ENCODE measurements around the gene FRRS1L. TPM values are rescaled to one million over a fixed set of nuclear protein-coding genes. Genes with fewer than 3 reads are reported as not detected.

FRRS1L gene
- total and polyA plus RNA-seq, 2 donors (not counting 1 experiment from before 2014, with no cell fraction given), result not detected

- POLR2A ChIA-PET, result no interaction called here
- peaks cover 0 to 5% (median 4%) of the 10 kb centered on the region in 4 experiments for H3K27me3 ChIP-seq (replicated peaks in 1 of 4; ENCODE audit: control extremely low read depth in 1 of 4, control insufficient read depth in 3 of 4, insufficient read depth in 4 of 4, low read length in 3 of 4)
- no CpG with 5 or more reads among the region's 3 CpGs for WGBS (ENCODE audit: insufficient coverage)
These were observed 5.6 kb downstream of the FRRS1L start for GRCh38 chr9:109161471-109161870.

GRCh38 chr9:109159583-109159982 lies 7.5 kb downstream of the FRRS1L start:
- DNase-seq (no peak), ATAC-seq (ENCODE audit: low read depth) (no peak)
- Histone ChIP-seq H3K27ac (ENCODE audit: low read length in 2 of 2) (no peak overlapping the region), H3K4me3 (ENCODE audit: control extremely low read depth in 1 of 5, extremely low read depth in 1 of 5, insufficient read depth in 1 of 5, low read depth in 2 of 5, low read length in 4 of 5) (no peak overlapping the region), H3K4me2 (replicated peaks; ENCODE audit: low read depth, low read length, poor library complexity, severe bottlenecking) (no peak overlapping the region), H3K9me3 (ENCODE audit: control extremely low read depth in 1 of 3, control insufficient read depth in 2 of 3, insufficient read depth in 1 of 3, low read length in 2 of 3) (peaks cover 0 to 5% (median 0%) of the 10 kb centered on the region in 3 donors), H3K36me3 (replicated peaks in 1 of 2; ENCODE audit: control extremely low read depth in 1 of 2, control insufficient read depth in 1 of 2, extremely low read depth in 1 of 2, insufficient read depth in 2 of 2, low read length in 1 of 2) (no peaks in the 10 kb centered on the region), H3K27me3 (replicated peaks in 1 of 4; ENCODE audit: control extremely low read depth in 1 of 4, control insufficient read depth in 3 of 4, insufficient read depth in 4 of 4, low read length in 3 of 4) (no peaks in the 10 kb centered on the region), H3K4me1 (ENCODE audit: control insufficient read depth in 2 of 2, insufficient read depth in 2 of 2, low read length in 2 of 2) (peaks cover 0 to 5% of the 10 kb centered on the region in 2 donors), H3K79me2 (ENCODE audit: control insufficient read depth, insufficient read depth, low read length) (no peaks in the 10 kb centered on the region), H4K20me1 (ENCODE audit: control insufficient read depth, insufficient read depth, low read length, poor library complexity, severe bottlenecking) (no peaks in the 10 kb centered on the region), H2AFZ (ENCODE audit: insufficient read depth, low read depth, low read length, poor library complexity, severe bottlenecking) (no peak overlapping the region), H3K9ac (ENCODE audit: low read length) (no peak overlapping the region)
- no peak for TF ChIP-seq EZH2 (IDR thresholded peaks at IDR 0.05; ENCODE audit: borderline replicate concordance, insufficient read depth, low read depth, low read length, poor library complexity, severe bottlenecking)
- TF ChIP-seq CTCF (IDR thresholded peaks at IDR 0.05), result no peak
- 17% methylated on average over 1 of the region's 4 CpGs for whole genome bisulfite sequencing (ENCODE audit: insufficient coverage)
- CTCF ChIA-PET, result no interaction called here
- Mint-ChIP-seq H3K4me1 (peaks cover 4% of the 10 kb centered on the region), H3K27me3 (peaks cover 34% of the 10 kb centered on the region), H3K27ac (no peak overlapping the region), H3K4me3 (no peak overlapping the region), H3K9me3 (ENCODE audit: insufficient read depth) (no peaks in the 10 kb centered on the region)
- intact Hi-C loops (cut with micrococcal nuclease), result no loop called here
- POLR2A ChIA-PET, result no interaction called here

More at GRCh38 chr9:109161471-109161870, 5.6 kb downstream of the FRRS1L start:
- DNase-seq, result no peak
- Histone ChIP-seq H3K27ac (ENCODE audit: low read length in 2 of 2) (no peak overlapping the region), H3K4me1 (ENCODE audit: control insufficient read depth in 2 of 2, insufficient read depth in 2 of 2, low read length in 2 of 2) (peaks cover 0 to 5% of the 10 kb centered on the region in 2 donors), H3K79me2 (ENCODE audit: control insufficient read depth, insufficient read depth, low read length) (no peaks in the 10 kb centered on the region), H3K4me2 (replicated peaks; ENCODE audit: low read depth, low read length, poor library complexity, severe bottlenecking) (no peak overlapping the region), H4K20me1 (ENCODE audit: control insufficient read depth, insufficient read depth, low read length, poor library complexity, severe bottlenecking) (no peaks in the 10 kb centered on the region), H3K9me3 (ENCODE audit: control extremely low read depth in 1 of 3, control insufficient read depth in 2 of 3, insufficient read depth in 1 of 3, low read length in 2 of 3) (no peaks in the 10 kb centered on the region), H3K36me3 (replicated peaks in 1 of 2; ENCODE audit: control extremely low read depth in 1 of 2, control insufficient read depth in 1 of 2, extremely low read depth in 1 of 2, insufficient read depth in 2 of 2, low read length in 1 of 2) (no peaks in the 10 kb centered on the region), H2AFZ (ENCODE audit: insufficient read depth, low read depth, low read length, poor library complexity, severe bottlenecking) (no peak overlapping the region), H3K9ac (ENCODE audit: low read length) (no peak overlapping the region), H3K4me3 (ENCODE audit: control extremely low read depth in 1 of 5, extremely low read depth in 1 of 5, insufficient read depth in 1 of 5, low read depth in 2 of 5, low read length in 4 of 5) (no peak overlapping the region)
- no peak for ATAC-seq (ENCODE audit: low read depth)
- TF ChIP-seq CTCF (IDR thresholded peaks at IDR 0.05) (no peak), EZH2 (IDR thresholded peaks at IDR 0.05; ENCODE audit: borderline replicate concordance, insufficient read depth, low read depth, low read length, poor library complexity, severe bottlenecking) (no peak)
- no peak overlapping the region for H3K27ac Mint-ChIP-seq
- H3K27me3 Mint-ChIP-seq, result peaks cover 47% of the 10 kb centered on the region
- CTCF ChIA-PET, result no interaction called here
- H3K4me1 Mint-ChIP-seq, result peaks cover 6% of the 10 kb centered on the region
- no peak overlapping the region for H3K4me3 Mint-ChIP-seq
- intact Hi-C loops (cut with micrococcal nuclease), result no loop called here
- H3K9me3 Mint-ChIP-seq (ENCODE audit: insufficient read depth), result no peaks in the 10 kb centered on the region

All from B cell (primary cell).